NCI-H128 (cell line): Measurements from ENCODE around the gene MBD3.
A peak's percentile ranks its signal among the peaks of the same experiment; 100 is the strongest.
"Not testable (repeated sequence)": the region's sequence is repeated elsewhere in the genome, so short reads cannot be mapped to it uniquely, and the experiment has no call there.

Experiments used
- DNase-seq: peaks from one replicate; lab custom pipeline; 2025; ENCODE audit not compliant: unreplicated experiment; lab: John Stamatoyannopoulos, UW

MBD3 gene

DNA sequence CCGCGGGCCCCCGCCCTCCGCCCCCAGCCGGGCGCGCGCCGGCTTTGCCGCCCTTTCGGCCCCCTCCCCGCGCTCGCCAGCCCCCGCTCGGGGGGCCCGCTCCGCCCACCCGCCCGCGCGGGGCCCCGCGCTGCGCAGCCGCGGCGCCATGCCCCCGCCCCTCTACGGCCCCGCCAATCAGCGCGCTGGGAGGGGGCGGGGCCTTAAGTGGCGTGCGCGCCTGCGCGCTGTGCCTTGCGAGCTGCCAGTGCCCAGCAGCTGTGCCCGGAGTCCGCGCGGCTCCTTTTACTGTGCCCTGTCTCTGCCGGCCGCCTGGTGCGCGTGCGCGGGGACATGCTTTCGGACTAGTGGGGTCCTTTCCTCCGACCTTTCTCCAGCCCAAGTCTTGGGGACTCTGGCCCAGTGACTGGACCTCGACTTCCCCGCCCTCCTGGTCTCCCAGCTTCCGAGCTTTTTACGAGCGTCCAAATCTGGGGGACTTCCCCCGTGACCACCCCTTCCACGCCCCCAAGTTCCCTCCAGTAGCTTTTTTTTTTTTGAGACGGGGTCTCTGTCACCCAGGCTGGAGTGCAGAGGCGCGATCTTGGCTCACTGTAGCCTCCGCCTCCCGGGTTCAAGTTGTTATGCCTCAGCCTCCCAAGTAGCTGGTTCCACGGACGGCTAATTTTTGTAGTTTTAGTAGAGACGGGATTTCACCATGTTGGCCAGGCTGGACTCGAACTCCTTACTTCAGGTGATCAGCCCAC is at the start of gene MBD3:
MBD3 (minus strand) TSS at position 111 of the 746 bp plus-strand sequence. CDS start 234 bp downstream, outside the sequence.
- DNase-seq, result peak; percentile 77

- not testable (repeated sequence) for DNase-seq
These were observed 48.3 kb upstream of the MBD3 start for GRCh38 chr19:1640893-1641448.

- DNase-seq, result no peak
These were observed 43.9 kb upstream of the MBD3 start for GRCh38 chr19:1636325-1637236.

DNA sequence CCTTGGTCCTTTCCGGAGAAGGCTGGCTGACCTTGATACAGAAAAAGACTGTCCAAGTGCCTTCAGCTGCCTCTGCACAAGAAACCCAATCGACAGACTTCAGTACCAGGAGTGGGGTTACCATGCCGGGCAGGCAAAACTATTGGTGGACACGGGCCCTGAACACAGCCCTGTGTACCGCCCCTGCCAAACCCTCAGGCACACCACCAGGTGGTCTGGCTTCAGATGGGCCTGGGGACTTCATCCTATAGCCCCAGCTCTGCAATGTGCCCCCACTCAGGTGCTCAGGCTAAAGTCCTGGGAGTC is 42.2 kb upstream of the MBD3 start:
- no peak for DNase-seq

GRCh38 chr19:1634242-1634937 is 41.7 kb upstream of the MBD3 start:
- no peak for DNase-seq

DNA sequence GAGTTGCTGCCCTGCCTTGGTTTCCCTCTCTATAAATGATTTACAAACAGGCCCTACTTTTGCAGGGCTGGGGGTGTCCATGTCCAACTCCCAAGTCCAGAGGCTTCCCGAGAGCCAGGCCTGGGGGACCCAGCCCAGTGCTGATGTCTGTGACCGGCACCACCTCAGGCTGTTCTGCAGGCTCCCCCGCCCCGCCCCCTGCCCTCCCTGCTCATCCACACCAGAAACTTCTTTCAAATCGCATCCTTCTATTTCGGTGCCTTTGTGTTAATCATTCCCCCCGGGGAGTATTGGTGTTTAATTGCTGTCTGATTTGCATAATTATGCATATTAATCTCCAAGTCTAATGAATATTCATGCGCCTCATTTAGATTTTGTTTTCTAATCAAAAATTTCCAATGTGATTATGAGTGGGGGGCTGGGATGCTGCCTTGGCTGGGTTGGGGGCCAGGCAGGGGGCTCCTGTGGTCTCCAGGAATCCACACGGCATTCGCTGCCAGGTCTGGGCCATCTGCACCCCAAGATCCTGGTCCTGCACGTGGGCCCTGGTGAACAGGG is 40.7 kb upstream of the MBD3 start:
- no peak for DNase-seq

DNA sequence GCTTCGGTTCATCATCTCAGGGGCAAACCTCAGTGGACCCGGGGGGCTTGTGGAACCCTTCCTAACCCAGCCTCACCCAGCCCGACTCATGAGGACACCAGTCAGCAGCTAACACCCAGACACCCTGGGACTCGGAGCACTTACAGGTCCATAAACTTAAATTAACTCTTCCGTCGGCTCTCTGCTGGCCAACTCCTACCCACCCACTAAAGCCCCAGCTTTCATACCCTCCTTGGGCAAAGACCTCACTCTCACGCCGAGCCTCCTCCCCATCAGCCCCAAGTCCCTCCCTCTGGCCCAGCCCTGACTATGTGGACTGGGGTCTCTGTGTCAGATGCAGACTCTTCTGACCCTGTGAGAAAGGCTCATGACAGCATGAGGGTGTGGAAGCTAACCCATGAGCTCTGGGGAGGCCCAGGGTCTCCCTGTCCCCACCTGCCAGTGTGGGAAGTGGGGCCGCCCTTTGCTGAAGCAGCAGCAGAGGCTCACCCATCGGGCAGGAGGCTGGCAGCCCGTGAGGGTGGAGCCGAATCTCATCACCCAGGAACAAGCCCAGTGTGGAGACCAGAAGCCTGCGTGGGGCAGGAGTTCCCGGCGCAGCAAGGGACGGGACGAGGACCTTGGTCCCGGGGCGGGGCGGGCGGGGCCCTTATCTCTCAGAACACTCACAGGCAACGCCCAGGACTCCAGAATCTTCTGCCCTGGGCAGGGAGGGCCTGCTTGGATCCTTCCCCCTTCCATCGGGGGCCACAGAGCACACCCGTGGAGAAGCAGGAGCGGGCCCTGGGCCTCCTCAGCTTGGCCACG is 40.0 kb upstream of the MBD3 start:
- no peak for DNase-seq

GRCh38 chr19:1631557-1632100 is 39.0 kb upstream of the MBD3 start:
- DNase-seq, result no peak

DNA sequence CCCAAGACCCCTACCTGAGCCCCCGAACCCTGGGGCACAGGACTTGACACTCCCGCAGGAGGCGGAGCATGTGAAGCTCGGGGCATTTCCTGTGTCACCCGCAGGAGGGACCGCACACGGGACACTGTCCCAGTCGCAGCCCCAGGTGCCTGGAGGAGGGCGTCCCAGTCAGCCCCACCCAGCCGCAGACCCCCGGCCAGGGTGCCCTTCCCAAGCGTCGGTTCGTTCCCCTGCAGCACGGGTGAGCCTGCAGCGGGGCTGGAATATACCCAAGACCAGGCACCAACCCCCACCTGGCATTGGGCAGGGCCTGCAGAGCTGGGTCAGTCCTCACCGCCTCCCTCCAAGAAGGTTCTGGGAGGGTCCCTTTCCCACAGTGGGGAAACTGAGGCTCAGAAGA is 38.1 kb upstream of the MBD3 start:
- no peak for DNase-seq

GRCh38 chr19:1630012-1630411 is 37.3 kb upstream of the MBD3 start:
- DNase-seq, result no peak

DNA sequence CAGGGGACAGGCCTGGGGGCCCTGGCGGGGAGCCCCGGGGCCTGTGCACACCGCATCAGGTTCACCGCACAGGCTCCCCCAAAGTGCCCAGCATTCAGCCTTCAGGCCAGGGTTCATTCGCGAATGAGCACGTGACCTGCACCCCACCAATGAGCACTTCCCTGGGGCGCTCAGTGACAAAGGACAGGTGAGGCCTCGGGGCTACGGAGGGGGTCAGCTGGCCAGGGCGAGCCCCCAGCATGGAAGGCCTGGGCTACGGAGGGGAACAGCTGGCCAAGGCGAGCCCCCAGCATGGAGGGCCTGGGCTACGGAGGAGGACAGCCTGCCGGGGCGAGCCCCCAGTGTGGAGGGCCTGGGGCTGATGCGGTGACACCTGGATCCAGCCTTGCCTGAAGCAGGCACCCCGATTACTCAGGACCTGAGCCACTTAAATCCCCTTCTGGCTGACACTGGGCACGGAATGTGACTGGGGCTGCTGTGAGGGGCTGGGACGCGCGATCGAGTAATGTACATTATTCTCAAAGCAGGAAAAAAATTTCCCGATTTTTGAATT is 36.7 kb upstream of the MBD3 start:
- no peak for DNase-seq

DNA sequence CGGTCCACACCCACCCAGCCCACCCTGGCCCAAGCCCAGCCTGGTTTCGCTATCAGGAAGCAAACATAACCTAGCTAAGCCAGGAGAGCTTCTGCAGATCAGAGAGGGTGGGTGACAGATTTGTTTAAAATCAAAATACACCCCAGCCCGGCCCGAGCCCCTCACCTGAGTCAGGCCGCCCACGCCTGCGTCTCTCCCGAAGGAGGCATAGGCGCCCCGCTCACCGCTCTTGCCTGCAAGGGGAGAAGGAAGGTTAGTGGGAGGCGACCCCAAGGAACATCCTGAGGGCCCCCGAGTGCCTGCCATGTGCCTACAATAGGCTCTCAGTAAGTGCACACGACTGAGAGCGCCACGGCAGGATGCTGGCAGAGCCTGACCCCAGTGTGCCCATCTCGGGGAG is 34.5 kb upstream of the MBD3 start:
- DNase-seq, result no peak

GRCh38 chr19:1626417-1627010 is 33.8 kb upstream of the MBD3 start:
- no peak for DNase-seq

DNA sequence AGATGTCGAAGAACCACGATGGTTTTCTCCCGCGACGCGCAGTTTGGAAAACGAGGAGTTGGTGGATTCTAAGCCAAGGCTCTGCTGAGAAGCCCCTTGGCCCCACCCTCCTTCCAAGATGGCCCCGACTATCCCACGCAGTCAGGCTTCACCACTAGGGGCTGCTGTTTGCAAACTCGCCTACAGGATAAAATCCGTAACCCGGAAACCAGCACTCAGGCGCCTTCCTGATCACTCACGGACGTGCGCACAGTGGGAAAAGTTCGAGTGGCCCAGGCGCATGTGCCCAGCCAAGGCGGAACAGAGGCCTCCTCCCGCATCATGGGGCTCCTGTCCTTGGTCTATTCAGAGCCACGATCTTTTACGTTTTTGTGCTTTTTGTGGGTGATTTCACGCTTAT is 31.8 kb upstream of the MBD3 start:
- no peak for DNase-seq

- DNase-seq, result no peak
These were observed 29.9 kb upstream of the MBD3 start for GRCh38 chr19:1622541-1622940.

DNA sequence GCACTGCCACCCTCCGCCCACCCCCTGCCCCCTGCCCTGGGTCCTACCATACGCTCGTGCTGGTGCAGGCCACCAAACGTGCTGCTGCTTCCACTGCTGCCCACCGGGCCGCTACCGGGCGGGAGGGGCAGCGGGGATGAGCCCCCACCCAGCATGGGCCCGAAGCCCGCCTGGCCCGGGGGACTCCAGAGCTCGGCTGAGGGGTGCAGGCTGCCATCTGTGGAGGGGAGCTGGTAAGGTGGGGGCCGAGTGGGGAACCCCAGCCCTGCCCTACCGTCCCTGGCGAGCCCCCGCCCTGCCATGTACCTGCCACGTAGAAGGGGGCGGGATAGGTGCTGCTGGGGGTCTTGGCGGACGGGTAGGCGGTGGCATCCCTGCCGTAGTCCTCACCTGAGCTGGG is 29.3 kb upstream of the MBD3 start:
- no peak for DNase-seq

DNA sequence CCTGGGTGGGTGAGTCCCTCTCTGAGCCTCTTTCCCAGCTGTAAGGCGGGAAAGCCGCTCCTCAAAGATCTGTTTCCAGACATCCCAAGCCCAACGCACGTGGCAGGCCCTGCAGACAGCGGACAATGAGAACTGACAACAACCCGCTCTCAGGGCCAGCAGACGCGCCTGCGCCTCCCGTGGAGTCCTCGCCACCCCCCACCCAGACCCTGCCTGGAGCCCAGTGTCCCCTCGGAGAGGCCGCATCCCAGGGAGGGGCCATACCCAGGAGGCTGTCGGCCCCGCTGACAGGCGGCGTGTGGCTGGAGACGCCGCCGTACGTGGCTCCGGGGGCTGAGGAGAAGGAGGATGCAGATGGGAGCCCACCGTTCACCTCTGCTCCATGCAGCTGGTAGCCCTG is 28.9 kb upstream of the MBD3 start:
- DNase-seq, result no peak

DNA sequence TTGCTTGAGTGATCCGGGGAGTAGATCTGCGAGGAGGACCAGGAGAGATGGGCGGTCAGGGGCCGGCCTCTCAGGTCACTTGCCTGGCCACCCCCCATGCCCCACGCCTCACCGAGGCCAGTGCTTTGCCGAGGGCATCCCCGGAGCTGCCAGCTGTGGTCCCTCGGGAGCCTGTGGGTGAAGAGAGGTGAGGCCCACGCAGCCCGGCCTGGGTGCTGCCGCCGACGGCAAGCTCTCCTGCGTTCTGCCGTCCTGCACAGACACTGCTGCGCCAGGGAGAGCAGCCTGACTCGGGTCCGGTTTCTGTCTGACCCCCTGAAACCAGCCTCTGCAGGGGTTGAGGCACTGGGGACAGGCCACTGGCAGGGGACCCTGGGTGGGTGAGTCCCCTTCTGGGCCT is 28.4 kb upstream of the MBD3 start:
- no peak for DNase-seq

- DNase-seq, result no peak
These were observed 27.8 kb upstream of the MBD3 start for GRCh38 chr19:1620502-1620901.
